K562 (cell line): ENCODE measurements around the gene LENG8. TPM values are rescaled to one million over a fixed set of nuclear protein-coding genes. Genes with fewer than 3 reads are reported as not detected.
A peak's percentile ranks its signal among the peaks of the same experiment; 100 is the strongest.

Experiments used
- CBX3 ChIP-seq, 2 experiments: IDR thresholded peaks; 1 replicate in 1 of 2; 2 replicates in 1 of 2; pipeline ENCODE4 v1.6.1; 2012; ENCODE audit warnings: inconsistent platforms in 2 of 2, low read length in 2 of 2, borderline replicate concordance in 1 of 2, control low read depth in 1 of 2
- CHD1 ChIP-seq: fragments of 200-600 bp; sonication (generic); IDR thresholded peaks from one replicate; pipeline ENCODE4 v1.6.1; 2012; ENCODE audit warnings: mild to moderate bottlenecking, moderate library complexity, low read length, inconsistent platforms
- DNMT1 ChIP-seq: fragments of 450-650 bp; IDR thresholded peaks from 2 replicates; pipeline ENCODE4 v1.6.1; 2016; ENCODE audit warnings: antibody characterized with exemption, mild to moderate bottlenecking
- ETV6 ChIP-seq, 3 experiments: fragments of 150-350 bp in 1 of 3; sonication (generic) in 1 of 3; formaldehyde crosslinking in 1 of 3; IDR thresholded peaks; 2 replicates each; pipeline versions ENCODE4 v1.6.1 to v1.8.0; 2014 to 2022; ENCODE audit warnings: borderline replicate concordance in 2 of 3, low read depth in 2 of 3, antibody characterized with exemption in 1 of 3, low read length in 1 of 3, mild to moderate bottlenecking in 1 of 3, missing genetic modification reagents in 1 of 3
- EZH2 ChIP-seq: IDR thresholded peaks from 2 replicates; pipeline ENCODE4 v1.6.1; 2012; ENCODE audit warnings: low read depth, mild to moderate bottlenecking, inconsistent platforms, low read length, borderline replicate concordance
- FOXM1 ChIP-seq, 2 experiments: fragments of 450-650 bp in 1 of 2; sonication (generic) in 1 of 2; formaldehyde crosslinking in 1 of 2; IDR thresholded peaks; 2 replicates each; pipeline versions ENCODE4 v1.6.1 to v1.9.0; 2017 to 2022; ENCODE audit warnings: low read depth in 2 of 2, mild to moderate bottlenecking in 2 of 2, missing genetic modification reagents in 1 of 2, moderate library complexity in 1 of 2
- GTF2B ChIP-seq: IDR thresholded peaks from 2 replicates; pipeline ENCODE4 v1.6.1; 2011; ENCODE audit not compliant: insufficient read length; ENCODE audit errors: extremely low read depth
- HMBOX1 ChIP-seq: sonication (generic); IDR thresholded peaks from 2 replicates; pipeline ENCODE4 v1.6.1; 2016
- ID3 ChIP-seq, 2 experiments: fragments of 250-450 bp in 1 of 2; fragments of 450-650 bp in 1 of 2; sonication (Bioruptor Pico) in 1 of 2; IDR thresholded peaks; 2 replicates each; pipeline versions ENCODE4 v1.6.1 to v1.8.0; 2016 to 2021; ENCODE audit warnings: mild to moderate bottlenecking in 2 of 2, moderate library complexity in 2 of 2, missing compliant biosample characterization in 1 of 2, missing genetic modification characterization in 1 of 2
- NCOA6 ChIP-seq: fragments of 450-650 bp; IDR thresholded peaks from 2 replicates; pipeline ENCODE4 v1.6.1; 2017; ENCODE audit warnings: mild to moderate bottlenecking
- RBM17 ChIP-seq: fragments of 200-400 bp; formaldehyde crosslinking; IDR thresholded peaks from 2 replicates; pipeline ENCODE4 v1.6.1; 2017; ENCODE audit warnings: low read depth, mild to moderate bottlenecking, low read length, borderline replicate concordance
- STAT6 ChIP-seq: sonication (generic); formaldehyde crosslinking; IDR thresholded peaks from 2 replicates; pipeline ENCODE4 v1.8.1; 2023; ENCODE audit warnings: mild to moderate bottlenecking, missing genetic modification reagents
- THRAP3 ChIP-seq: fragments of 450-650 bp; IDR thresholded peaks from 2 replicates; pipeline ENCODE4 v1.6.1; 2016; ENCODE audit warnings: mild to moderate bottlenecking, inconsistent platforms, borderline replicate concordance
- ZNF197 ChIP-seq: fragments of 200-800 bp; sonication (Bioruptor generic); IDR thresholded peaks from 2 replicates; pipeline ENCODE4 v1.6.1; 2016; ENCODE audit warnings: low read depth, missing genetic modification characterization, missing compliant biosample characterization
- ZNF239 ChIP-seq: fragments of 250-450 bp; sonication (Bioruptor Pico); IDR thresholded peaks from 2 replicates; pipeline ENCODE4 v1.4.0; 2020; ENCODE audit warnings: mild to moderate bottlenecking
- ZNF282 ChIP-seq: sonication (generic); formaldehyde crosslinking; IDR thresholded peaks from 2 replicates; pipeline ENCODE4 v1.8.1; 2023; ENCODE audit warnings: missing genetic modification reagents
- ZNF398 ChIP-seq: fragments of 250-450 bp; sonication (Bioruptor Pico); IDR thresholded peaks from 2 replicates; pipeline ENCODE4 v1.8.0; 2021; ENCODE audit warnings: moderate library complexity, mild to moderate bottlenecking, inconsistent platforms
- ZSCAN32 ChIP-seq: fragments of 450-650 bp; formaldehyde crosslinking; IDR thresholded peaks from 2 replicates; pipeline ENCODE4 v1.4.0; 2020; ENCODE audit warnings: mild to moderate bottlenecking, moderate library complexity
- polyA plus RNA-seq, 8 experiments: library from polyadenylated mRNA; depleted of rRNA in 4 of 8; stranded (reverse) in 5 of 8; unstranded in 3 of 8; fragments of >200 nt; fragmentation: Nextera tagmentation in 2 of 8; fragmentation: Illumina TruSeq in 1 of 8; extraction: Ambion mirVana in 2 of 8; extraction: Trizol in 1 of 8; gene quantifications; 2 replicates each; pipeline versions ENCODE4 v1.2.1 to v1.2.3, GENCODE V29; 2011 to 2014; ENCODE audit warnings: inconsistent platforms in 1 of 8, missing spikeins in 1 of 8
- total RNA-seq, 7 experiments: library from RNA; depleted of rRNA in 6 of 7; stranded (reverse); fragments of >200 nt in 6 of 7; fragmentation: Illumina TruSeq in 2 of 7; extraction: Trizol in 2 of 7; gene quantifications; 2 replicates each; pipeline versions ENCODE4 v1.2.1 to v1.2.3, GENCODE V29; 2011 to 2021; ENCODE audit warnings: low replicate concordance in 1 of 7

LENG8 gene
- total and polyA plus RNA-seq, 9 of the 15 experiments (the other 6 are each of a cell fraction or from before 2014, with no cell fraction given): 0.74 to 146 (median 28.1) TPM

GRCh38 chr19:54448774-54449700 lies at the start of gene LENG8 (continued):
- TF ChIP-seq FOXM1 (IDR thresholded peaks at IDR 0.05; ENCODE audit: low read depth): no peak
- TF ChIP-seq FOXM1 (CRISPR knock-in tag; IDR thresholded peaks at IDR 0.05; ENCODE audit: low read depth): peak; percentile 96
- peak; percentile 72; the same call in 1 of the 2 replicates for TF ChIP-seq THRAP3
- no peak for TF ChIP-seq EZH2
- peak; percentile 96 for TF ChIP-seq NCOA6
- TF ChIP-seq ETV6 (IDR thresholded peaks at IDR 0.05; ENCODE audit: borderline replicate concordance in 1 of 2, low read depth in 2 of 2, low read length in 1 of 2): 0 out of 4 replicates have a peak, but pooled peaks of 1 of the 2 experiments have one; percentile 17
- no peak; the same call in 1 of the 2 replicates for TF ChIP-seq ETV6 (CRISPR knock-in tag; IDR thresholded peaks at IDR 0.05; ENCODE audit: borderline replicate concordance)
- TF ChIP-seq RBM17: no peak
- TF ChIP-seq STAT6 (CRISPR knock-in tag): peak; percentile 42; the same call in 1 of the 2 replicates
- no peak for TF ChIP-seq ID3 (CRISPR knock-in tag; IDR thresholded peaks at IDR 0.05)
- no peak for TF ChIP-seq ID3 (tag; IDR thresholded peaks at IDR 0.05)
- no peak for TF ChIP-seq GTF2B
- TF ChIP-seq ZNF239 (CRISPR knock-in tag): no peak
- TF ChIP-seq ZNF282 (CRISPR knock-in tag): no peak
- peak; percentile 62 for TF ChIP-seq CHD1
- TF ChIP-seq ZNF197: no peak
- no peak for TF ChIP-seq ZSCAN32
- no peak for TF ChIP-seq CBX3 (IDR thresholded peaks at IDR 0.05; ENCODE audit: borderline replicate concordance in 1 of 2, low read length in 2 of 2)
- TF ChIP-seq ZNF398 (CRISPR knock-in tag): no peak
- no peak for TF ChIP-seq HMBOX1
- no peak for TF ChIP-seq DNMT1
